Esophagus squamous epithelium (tissue), 5 donors: ENCODE data around the gene TBC1D3B. TPM values are rescaled to one million over a fixed set of nuclear protein-coding genes. Genes with fewer than 3 reads are reported as not detected.
A peak's percentile ranks its signal among the peaks of the same experiment; 100 is the strongest.

ENCODE experiments used
- DNase-seq: peaks from one replicate; lab custom pipeline; 2025; lab: John Stamatoyannopoulos, UW
- H3K27ac ChIP-seq, 4 donors: fragments of 200-600 bp; sonication (generic); one replicate each; pipeline ENCODE4 v1.5.1; 2016 to 2019; ENCODE audit warnings: mild to moderate bottlenecking in 1 of 4
- H3K27me3 ChIP-seq, 4 donors: fragments of 200-600 bp; sonication (generic); 1 replicate in 3 of 4; 2 replicates in 1 of 4; pipeline versions ENCODE4 v1.5.1 to v1.6.0; 2017 to 2021; ENCODE audit warnings: antibody characterized with exemption in 1 of 4
- H3K36me3 ChIP-seq, 3 donors: fragments of 200-600 bp; sonication (generic); one replicate each; pipeline ENCODE4 v1.5.1; 2016 to 2019
- H3K4me1 ChIP-seq, 3 donors: fragments of 200-600 bp; sonication (generic); one replicate each; pipeline ENCODE4 v1.5.1; 2017 to 2019
- H3K4me3 ChIP-seq, 4 donors: fragments of 200-600 bp; sonication (generic); 1 replicate in 3 of 4; 2 replicates in 1 of 4; pipeline ENCODE4 v1.5.1; 2016 to 2019; ENCODE audit warnings: mild to moderate bottlenecking in 2 of 4, moderate library complexity in 1 of 4
- H3K9me3 ChIP-seq, 3 donors: fragments of 200-600 bp; sonication (generic); one replicate each; pipeline ENCODE4 v1.5.1; 2016 to 2019
- CTCF ChIP-seq, 6 experiments: fragments of 450-650 bp in 4 of 6; fragments of 200-600 bp in 2 of 6; sonication (generic) in 2 of 6; IDR thresholded peaks; one replicate each; pipeline ENCODE4 v1.5.1; 2016 to 2019; ENCODE audit warnings: antibody characterized with exemption in 6 of 6, mild to moderate bottlenecking in 4 of 6, moderate library complexity in 4 of 6
- POLR2A ChIP-seq, 4 donors: fragments of 450-650 bp; IDR thresholded peaks; one replicate each; pipeline ENCODE4 v1.6.1; 2017; ENCODE audit warnings: antibody characterized with exemption in 4 of 4, mild to moderate bottlenecking in 4 of 4, moderate library complexity in 3 of 4
- WGBS, 2 donors: methylation state at CpG; one replicate each; pipeline ENCODE4 v1.1.5; 2018; 5-methylcytosine and 5-hydroxymethylcytosine counted together
- intact Hi-C: fragments of 100-400 bp; cut with DNase I; formaldehyde crosslinking; loops from one replicate; pipeline ENCODE4 v1.15.0; 2022
- total RNA-seq, 4 donors: library from RNA; depleted of rRNA; stranded (reverse); fragments of >200 nt; gene quantifications; one replicate each; pipeline ENCODE4 v1.1.0, GENCODE V29; 2016
- donor health status: DM: yes; HTN: yes; CAD: no.

The TBC1D3B gene
- total RNA-seq, 4 donors from 2014 or later = 2.9 to 11.7 (median 9.4) TPM; not detected in 1

GRCh38 chr17:36153895-36154610 lies 22.4 kb downstream of the TBC1D3B start:
- Histone ChIP-seq H3K4me3 (no peak overlapping the region), H3K4me1 (peaks cover 0 to 8% (median 3%) of the 10 kb centered on the region in 3 donors), H3K9me3 (no peaks in the 10 kb centered on the region), H3K27me3 (peaks cover 0 to 58% (median 0%) of the 10 kb centered on the region in 4 donors), H3K36me3 (no peaks in the 10 kb centered on the region), H3K27ac (no peak overlapping the region)
- 54 to 58% methylated on average over 8 to 10 of the region's 10 CpGs for WGBS, 2 donors
- intact Hi-C loops = no loop called here
- DNase-seq = no peak
- no peak for TF ChIP-seq CTCF (IDR thresholded peaks at IDR 0.05)

- H3K4me1 ChIP-seq = peaks cover 0 to 11% (median 3%) of the 10 kb centered on the region in 3 donors
- no peak overlapping the region for H3K27ac ChIP-seq
- no peaks in the 10 kb centered on the region for H3K36me3 ChIP-seq
- intact Hi-C loops = no loop called here
- 91 to 93% methylated on average over 5 to 6 of the region's 8 CpGs for WGBS, 2 donors
- peaks cover 0 to 59% (median 0%) of the 10 kb centered on the region in 4 donors for H3K27me3 ChIP-seq
- no peak overlapping the region for H3K4me3 ChIP-seq
- no peaks in the 10 kb centered on the region for H3K9me3 ChIP-seq
- TF ChIP-seq CTCF (IDR thresholded peaks at IDR 0.05) (no peak), POLR2A (IDR thresholded peaks at IDR 0.05) (no peak)
- DNase-seq = no peak
Observed at GRCh38 chr17:36152639-36153120, 23.8 kb downstream of the TBC1D3B start.

- Histone ChIP-seq H3K27me3 (peaks cover 0 to 62% (median 0%) of the 10 kb centered on the region in 4 donors), H3K4me3 (no peak overlapping the region), H3K9me3 (no peaks in the 10 kb centered on the region), H3K36me3 (no peaks in the 10 kb centered on the region), H3K4me1 (peaks cover 0 to 11% (median 3%) of the 10 kb centered on the region in 3 donors), H3K27ac (no peak overlapping the region)
- WGBS, 2 donors = 45 to 47% methylated on average over 4 of the region's 4 CpGs
- TF ChIP-seq POLR2A (IDR thresholded peaks at IDR 0.05) (no peak), CTCF (IDR thresholded peaks at IDR 0.05) (no peak)
- DNase-seq = no peak
- intact Hi-C loops = no loop called here
Observed at GRCh38 chr17:36151891-36152638, 24.4 kb downstream of the TBC1D3B start.

GRCh38 chr17:36149296-36149820 lies 27.1 kb downstream of the TBC1D3B start:
- intact Hi-C loops = loop anchor here (10.0 kb wide), 1 partner anchor 175 kb away; no protein-coding TSS in a partner anchor
- TF ChIP-seq POLR2A (IDR thresholded peaks at IDR 0.05) = no peak
- TF ChIP-seq CTCF (IDR thresholded peaks at IDR 0.05) = no peak

More at GRCh38 chr17:36149296-36149820, 27.1 kb downstream of the TBC1D3B start:
- no peaks in the 10 kb centered on the region for H3K36me3 ChIP-seq
- H3K9me3 ChIP-seq = no peaks in the 10 kb centered on the region
- H3K4me1 ChIP-seq = peaks cover 0 to 11% (median 3%) of the 10 kb centered on the region in 3 donors
- WGBS, 2 donors = 23 to 50% methylated on average over 7 to 11 of the region's 11 CpGs
- peak overlapping the region in 1 of 4 donors; percentile 30 for H3K4me3 ChIP-seq
- DNase-seq = no peak
- H3K27ac ChIP-seq = peak overlapping the region in 1 of 4 donors; percentile 27
- peaks cover 0 to 46% (median 0%) of the 10 kb centered on the region in 4 donors for H3K27me3 ChIP-seq
